Activated B cell treated with CpG ODN at 0.5 μM for 24 hours (primary cell): ENCODE results near the gene IPO11. TPM values are rescaled to one million over a fixed set of nuclear protein-coding genes. Genes with fewer than 3 reads are reported as not detected.

ENCODE experiments used
- ATAC-seq: fragments of 200-7000 bp; cut with Tn5 transposase; one replicate; pipeline ENCODE4 v1.10.0; 2021; ENCODE audit warnings: low read depth, mild to moderate bottlenecking, moderate library complexity
- CTCF ChIA-PET: fragments of 350-600 bp; sonication (Branson Sonifier 250); formaldehyde crosslinking; loops from one replicate; lab custom pipeline; 2021; ENCODE audit warnings: antibody characterized with exemption; lab: Charles Lee
- POLR2A ChIA-PET: fragments of 350-600 bp; sonication (Branson Sonifier 250); formaldehyde crosslinking; loops from one replicate; lab custom pipeline; 2021; ENCODE audit warnings: antibody characterized with exemption; lab: Charles Lee
- DNase-seq: peaks from one replicate; pipeline ENCODE4 v3.0.0; 2022
- H3K27ac Mint-ChIP-seq: one replicate; pipeline ENCODE4 v1.8.0; 2020; ENCODE audit warnings: mixed read lengths
- H3K27me3 Mint-ChIP-seq: one replicate; pipeline ENCODE4 v1.8.0; 2021; ENCODE audit warnings: mixed read lengths
- H3K36me3 Mint-ChIP-seq: one replicate; pipeline ENCODE4 v1.8.0; 2021; ENCODE audit warnings: low read depth, mixed read lengths
- H3K4me1 Mint-ChIP-seq: one replicate; pipeline ENCODE4 v1.8.0; 2021; ENCODE audit warnings: mixed read lengths
- H3K4me3 Mint-ChIP-seq: one replicate; pipeline ENCODE4 v1.8.0; 2020; ENCODE audit warnings: mild to moderate bottlenecking, mixed read lengths
- H3K9me3 Mint-ChIP-seq: one replicate; pipeline ENCODE4 v1.8.0; 2020; ENCODE audit warnings: mixed read lengths
- CTCF ChIP-seq: fragments of 200-600 bp; IDR thresholded peaks from one replicate; pipeline ENCODE4 v1.8.0; 2022; ENCODE audit warnings: antibody characterized with exemption, mild to moderate bottlenecking
- intact Hi-C: fragments of 100-400 bp; cut with micrococcal nuclease; formaldehyde crosslinking; loops from one replicate; pipeline ENCODE4 v1.15.1; 2024
- total RNA-seq: library from RNA; stranded (reverse); gene quantifications from 2 replicates; pipeline ENCODE4 v1.2.3, GENCODE V29; 2022

Gene IPO11
- total RNA-seq, 1 donor from 2014 or later = 32.9 TPM

- Mint-ChIP-seq H3K27me3 (no peaks in the 10 kb centered on the region), H3K9me3 (no peaks in the 10 kb centered on the region), H3K4me3 (no peak overlapping the region), H3K27ac (no peak overlapping the region), H3K36me3 (peaks cover 43% of the 10 kb centered on the region), H3K4me1 (peaks cover 2% of the 10 kb centered on the region)
- ChIA-PET POLR2A (no interaction called here), CTCF (no interaction called here)
- ATAC-seq = no peak
- intact Hi-C loops = no loop called here
- no peak for TF ChIP-seq CTCF
- DNase-seq = no peak
Observed at GRCh38 chr5:62585306-62585705, 172.7 kb downstream of the IPO11 start.

GRCh38 chr5:62585751-62586150 lies 173.2 kb downstream of the IPO11 start:
- Mint-ChIP-seq H3K36me3 (peaks cover 39% of the 10 kb centered on the region), H3K4me3 (no peak overlapping the region), H3K4me1 (peaks cover 2% of the 10 kb centered on the region), H3K27ac (no peak overlapping the region), H3K27me3 (no peaks in the 10 kb centered on the region), H3K9me3 (no peaks in the 10 kb centered on the region)
- DNase-seq (no peak), ATAC-seq (no peak)
- no peak for TF ChIP-seq CTCF
- ChIA-PET POLR2A (no interaction called here), CTCF (no interaction called here)
- intact Hi-C loops = no loop called here

GRCh38 chr5:62587737-62588136 lies 175.2 kb downstream of the IPO11 start:
- TF ChIP-seq CTCF = no peak
- CTCF ChIA-PET = no interaction called here
- no peaks in the 10 kb centered on the region for H3K9me3 Mint-ChIP-seq
- H3K27me3 Mint-ChIP-seq = no peaks in the 10 kb centered on the region
- peaks cover 8% of the 10 kb centered on the region for H3K4me1 Mint-ChIP-seq
- DNase-seq = no peak
- no peak for ATAC-seq
- peaks cover 48% of the 10 kb centered on the region for H3K36me3 Mint-ChIP-seq
- intact Hi-C loops = no loop called here
- no peak overlapping the region for H3K4me3 Mint-ChIP-seq
- POLR2A ChIA-PET = no interaction called here
- H3K27ac Mint-ChIP-seq = no peak overlapping the region

GRCh38 chr5:62588668-62589067 lies 176.1 kb downstream of the IPO11 start:
- intact Hi-C loops = no loop called here
- Mint-ChIP-seq H3K27ac (no peak overlapping the region), H3K9me3 (peaks cover 2% of the 10 kb centered on the region), H3K4me1 (peaks cover 14% of the 10 kb centered on the region), H3K4me3 (no peak overlapping the region), H3K36me3 (peaks cover 55% of the 10 kb centered on the region), H3K27me3 (no peaks in the 10 kb centered on the region)
- POLR2A ChIA-PET = no interaction called here
- ATAC-seq = no peak
- TF ChIP-seq CTCF = no peak
- no peak for DNase-seq
- CTCF ChIA-PET = no interaction called here

- Mint-ChIP-seq H3K27ac (no peak overlapping the region), H3K4me1 (peaks cover 14% of the 10 kb centered on the region), H3K4me3 (no peak overlapping the region), H3K9me3 (peaks cover 2% of the 10 kb centered on the region), H3K36me3 (peaks cover 59% of the 10 kb centered on the region), H3K27me3 (no peaks in the 10 kb centered on the region)
- ChIA-PET POLR2A (no interaction called here), CTCF (no interaction called here)
- DNase-seq (no peak), ATAC-seq (no peak)
- intact Hi-C loops = no loop called here
- TF ChIP-seq CTCF = no peak
Observed at GRCh38 chr5:62589504-62589903, 176.9 kb downstream of the IPO11 start.
